ENCODE measurements around the gene SMIM36.
"Not testable (repeated sequence)": the region's sequence is repeated elsewhere in the genome, so short reads cannot be mapped to it uniquely, and the experiment has no call there.

SMIM36 gene

DNA sequence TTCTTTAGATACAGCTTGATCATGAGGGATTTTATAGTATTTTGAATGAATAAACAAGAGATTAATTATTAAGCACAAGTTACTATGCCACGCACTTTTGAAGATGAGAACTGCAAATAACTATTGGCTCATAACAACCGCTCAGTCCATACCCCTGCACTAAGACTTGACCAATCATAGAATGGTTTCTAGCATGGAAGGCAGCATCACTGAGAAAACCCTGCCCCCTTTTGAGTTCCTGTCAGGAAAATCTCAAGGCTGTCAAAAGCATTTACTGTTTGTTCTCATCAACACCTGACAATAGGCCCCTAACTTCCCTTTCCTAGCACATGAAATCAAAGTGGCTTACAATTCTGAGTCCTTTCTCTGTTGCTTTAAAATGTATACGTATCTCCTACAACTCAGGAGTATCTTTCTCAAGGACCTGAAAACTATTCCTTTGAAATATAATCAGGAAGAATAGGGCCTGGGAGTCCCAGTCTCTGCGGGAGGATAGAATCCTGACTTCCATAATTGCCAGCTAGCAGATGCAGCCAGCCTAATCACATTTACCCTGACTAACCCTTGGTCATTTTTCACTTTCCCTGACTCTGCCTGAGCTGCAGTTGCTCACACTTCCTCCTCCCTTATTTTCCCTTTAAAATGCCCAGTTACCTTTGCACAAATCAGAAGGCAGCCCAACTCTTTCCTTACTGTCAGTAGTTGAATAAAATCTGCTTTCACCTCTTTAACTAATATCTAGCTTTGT lies 80.5 kb downstream of the SMIM36 start:
- no peaks in the 10 kb centered on the region for H3K9me3 Mint-ChIP-seq
- no peak overlapping the region for H3K27ac Mint-ChIP-seq
- ATAC-seq (replicated peaks) (no peak), DNase-seq (no peak)
- no peaks in the 10 kb centered on the region for H3K36me3 Mint-ChIP-seq
- peaks cover 0 to 12% of the 10 kb centered on the region in 2 donors for H3K27me3 Mint-ChIP-seq
- H3K4me1 Mint-ChIP-seq = peaks cover 36 to 64% of the 10 kb centered on the region in 2 donors
- no peak overlapping the region for H3K4me3 Mint-ChIP-seq

DNA sequence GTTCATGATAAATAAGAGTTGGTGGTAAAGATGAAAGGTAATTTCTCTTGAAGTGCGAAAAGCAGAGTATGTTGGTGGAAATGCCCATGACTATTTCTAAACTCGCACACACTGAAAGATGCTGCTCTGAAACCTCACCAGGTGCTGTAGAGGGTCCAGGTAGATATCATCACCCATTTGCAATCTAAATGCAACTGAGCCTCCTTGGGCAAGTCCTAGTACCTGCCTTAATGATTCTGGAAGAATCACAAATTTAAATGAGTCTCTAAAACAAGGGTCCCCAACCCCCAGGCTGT lies 83.7 kb downstream of the SMIM36 start:
- Mint-ChIP-seq H3K4me3 (no peak overlapping the region), H3K27me3 (peaks cover 0 to 7% of the 10 kb centered on the region in 2 donors), H3K27ac (no peak overlapping the region), H3K36me3 (no peaks in the 10 kb centered on the region), H3K4me1 (peaks cover 36 to 67% of the 10 kb centered on the region in 2 donors), H3K9me3 (no peaks in the 10 kb centered on the region)
- no peak for ATAC-seq (replicated peaks)
- no peak for DNase-seq

DNA sequence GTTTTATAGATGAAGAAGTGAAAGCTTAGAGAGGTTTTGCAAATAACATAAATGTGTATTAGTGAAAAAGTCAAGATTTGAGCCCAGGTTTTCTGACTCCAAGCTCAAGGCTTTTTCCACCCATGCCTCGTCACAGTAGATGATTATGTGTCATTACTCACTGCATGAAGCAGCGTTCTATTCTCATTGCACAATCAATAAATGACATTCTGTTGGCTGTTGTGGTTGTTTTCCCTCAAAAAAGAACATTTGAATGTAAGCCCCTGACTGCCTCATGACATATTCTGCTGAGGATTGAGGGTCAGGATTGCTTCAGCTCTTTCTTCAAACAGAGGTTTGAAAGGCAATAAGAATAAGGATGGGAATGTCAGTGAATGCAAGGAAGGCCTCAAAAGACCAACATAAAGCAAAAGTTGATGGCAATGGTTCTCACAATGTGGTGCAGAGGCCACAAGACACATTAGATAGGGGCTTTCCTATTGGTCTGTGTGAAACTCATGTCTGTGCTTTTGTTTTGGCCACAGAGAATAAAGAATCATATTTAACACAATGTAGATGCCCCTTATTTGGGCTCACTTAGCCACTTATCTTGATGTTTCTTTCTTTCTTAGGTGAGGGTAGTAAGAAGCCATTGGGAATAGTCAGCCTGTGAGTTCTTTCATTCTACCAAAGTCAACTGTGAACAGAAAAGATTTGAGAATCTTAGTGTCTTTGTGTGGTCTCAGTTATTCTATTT lies 84.2 kb downstream of the SMIM36 start:
- no peaks in the 10 kb centered on the region for H3K9me3 Mint-ChIP-seq
- H3K4me3 Mint-ChIP-seq = no peak overlapping the region
- no peak overlapping the region for H3K27ac Mint-ChIP-seq
- DNase-seq (no peak), ATAC-seq (replicated peaks) (peak; percentile 53 to 55)
- peaks cover 0 to 5% of the 10 kb centered on the region in 2 donors for H3K27me3 Mint-ChIP-seq
- peaks cover 38 to 69% of the 10 kb centered on the region in 2 donors for H3K4me1 Mint-ChIP-seq
- H3K36me3 Mint-ChIP-seq = no peaks in the 10 kb centered on the region

DNA sequence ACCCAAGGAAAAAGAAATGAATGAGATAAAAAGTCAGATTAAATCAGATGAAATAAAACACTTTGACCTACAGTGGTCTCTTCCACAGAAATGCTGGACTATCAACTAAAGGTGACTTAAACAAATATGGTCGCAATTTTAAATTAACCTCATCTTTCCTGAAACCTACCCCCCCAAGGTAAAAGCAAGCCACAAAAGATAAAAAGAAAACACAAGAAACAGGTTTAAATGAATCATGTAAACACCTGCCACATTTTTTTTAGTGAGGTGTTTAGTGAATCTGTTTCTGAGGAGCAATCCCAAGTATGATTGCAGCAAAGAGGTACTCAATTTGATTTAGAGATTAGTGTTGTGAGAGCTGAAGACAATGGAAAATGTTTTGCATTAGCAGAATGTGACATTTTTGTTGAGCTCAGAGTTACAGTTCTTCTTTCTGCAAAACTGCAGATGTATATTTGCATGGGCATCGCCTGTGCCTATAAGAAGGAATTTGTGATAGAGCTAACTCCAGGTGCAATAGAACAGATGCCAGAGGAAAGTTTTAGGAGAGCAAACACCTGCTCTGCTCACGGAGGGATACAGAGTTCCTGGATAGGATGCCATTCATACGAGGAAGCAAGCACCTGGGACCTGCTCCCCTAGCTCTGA lies 86.2 kb downstream of the SMIM36 start:
- peak overlapping the region; percentile 31 for H3K27ac Mint-ChIP-seq
- H3K9me3 Mint-ChIP-seq = no peaks in the 10 kb centered on the region
- H3K27me3 Mint-ChIP-seq = peaks cover 0 to 5% of the 10 kb centered on the region in 2 donors
- ATAC-seq (replicated peaks) (no peak), DNase-seq (no peak)
- peaks cover 0 to 1% of the 10 kb centered on the region in 2 donors for H3K36me3 Mint-ChIP-seq
- peaks cover 36 to 63% of the 10 kb centered on the region in 2 donors for H3K4me1 Mint-ChIP-seq
- H3K4me3 Mint-ChIP-seq = peak overlapping the region; percentile 33 to 39

DNA sequence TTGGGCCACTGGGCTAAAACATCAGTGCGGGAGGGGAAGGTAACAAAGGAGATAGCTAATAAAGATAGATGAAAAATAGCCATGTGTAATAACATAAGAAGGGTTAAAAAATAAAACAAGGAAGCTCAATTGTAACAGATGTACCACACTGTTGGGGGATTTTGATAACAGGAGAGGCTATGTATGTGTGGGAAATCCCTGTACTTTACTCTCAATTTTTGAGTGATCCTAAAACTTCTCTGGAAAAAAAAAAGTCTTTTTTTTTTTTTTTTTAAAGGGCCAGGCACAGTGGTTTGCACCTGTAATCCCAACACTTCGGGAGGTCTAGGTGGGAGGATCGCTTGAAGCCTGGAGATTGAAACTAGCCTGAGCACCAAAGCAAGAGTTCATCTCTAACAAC lies 87.7 kb downstream of the SMIM36 start:
- Mint-ChIP-seq H3K36me3 (peaks cover 9 to 14% of the 10 kb centered on the region in 2 donors), H3K9me3 (no peaks in the 10 kb centered on the region), H3K27ac (peak overlapping the region; percentile 80), H3K27me3 (peaks cover 0 to 3% of the 10 kb centered on the region in 2 donors), H3K4me3 (peak overlapping the region; percentile 41 to 49), H3K4me1 (peaks cover 50 to 77% of the 10 kb centered on the region in 2 donors)
- DNase-seq = no peak
- no peak for ATAC-seq (replicated peaks)

DNA sequence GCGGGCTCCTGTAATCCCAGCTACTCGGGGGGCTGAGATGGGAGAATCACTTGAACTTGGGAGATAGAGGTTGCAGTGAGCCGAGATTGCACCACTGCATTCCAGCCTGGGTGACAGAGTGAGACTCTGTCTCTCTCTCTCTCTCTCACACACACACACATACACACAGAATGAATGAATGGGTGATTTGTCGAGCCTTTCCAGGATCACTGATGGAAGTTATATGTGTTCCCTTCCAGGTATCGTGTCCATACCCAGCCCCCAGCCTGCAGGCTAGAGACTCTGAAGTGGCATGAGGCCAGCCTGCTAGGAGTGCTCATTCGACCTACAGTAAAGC lies 88.5 kb downstream of the SMIM36 start:
- peaks cover 12 to 19% of the 10 kb centered on the region in 2 donors for H3K36me3 Mint-ChIP-seq
- not testable (repeated sequence) for H3K27me3 Mint-ChIP-seq; ATAC-seq (replicated peaks); DNase-seq; H3K9me3 Mint-ChIP-seq; H3K27ac Mint-ChIP-seq
- peak overlapping the region in 1 of 2 donors; percentile 12 for H3K4me3 Mint-ChIP-seq
- peaks cover 52 to 75% of the 10 kb centered on the region in 2 donors for H3K4me1 Mint-ChIP-seq

DNA sequence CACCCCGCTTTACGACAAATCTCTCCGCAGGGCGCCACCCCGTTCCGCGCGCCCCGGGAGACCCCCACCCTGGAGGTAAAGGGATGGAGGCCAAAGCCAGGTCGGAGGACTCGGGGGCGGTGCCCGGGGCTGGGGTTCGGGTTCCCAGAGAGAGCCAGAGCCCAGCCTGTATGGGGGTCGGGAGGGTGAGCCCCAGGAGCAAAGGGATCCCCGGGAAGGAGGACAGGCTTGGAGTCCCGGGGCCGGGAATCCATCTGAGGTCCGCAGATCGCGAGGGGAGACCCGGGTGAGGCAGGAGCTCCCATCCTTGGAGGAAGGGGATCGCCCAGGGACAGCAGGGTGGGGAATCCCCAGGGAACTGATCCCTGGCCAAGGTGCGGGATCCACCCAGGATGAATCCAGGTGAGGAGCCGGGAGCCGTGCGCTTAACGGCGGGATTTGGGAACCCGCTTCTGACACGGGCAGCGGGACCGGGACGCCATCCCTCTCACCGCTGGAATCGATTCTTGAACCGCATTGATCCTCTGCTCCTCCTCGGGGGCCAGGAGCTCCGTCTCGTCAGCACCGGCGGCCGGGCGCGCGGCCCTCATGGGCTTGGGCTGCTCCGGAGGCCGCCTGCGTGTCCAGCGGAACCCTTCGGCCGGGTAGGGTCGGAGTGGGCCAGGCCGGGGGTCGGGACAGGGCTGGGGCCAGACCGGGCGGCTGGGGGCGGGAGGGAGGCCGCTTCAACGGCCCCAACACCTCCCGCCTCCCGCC lies 89.9 kb downstream of the SMIM36 start, which contains the start of gene MMD:
Gene MMD, minus strand, starts transcription at position 657 of the 756 bp plus-strand sequence. Its CDS starts 140 bp downstream, at position 517.
- Mint-ChIP-seq H3K4me1 (peaks cover 59 to 78% of the 10 kb centered on the region in 2 donors), H3K27me3 (no peaks in the 10 kb centered on the region), H3K36me3 (peaks cover 24 to 32% of the 10 kb centered on the region in 2 donors), H3K27ac (peak within 1 kb of the TSS; percentile 99), H3K4me3 (peak within 1 kb of the TSS; percentile 95), H3K9me3 (no peaks in the 10 kb centered on the region)
- ATAC-seq (replicated peaks) (peak in 1 of 2 donors; percentile 24), DNase-seq (no peak)

DNA sequence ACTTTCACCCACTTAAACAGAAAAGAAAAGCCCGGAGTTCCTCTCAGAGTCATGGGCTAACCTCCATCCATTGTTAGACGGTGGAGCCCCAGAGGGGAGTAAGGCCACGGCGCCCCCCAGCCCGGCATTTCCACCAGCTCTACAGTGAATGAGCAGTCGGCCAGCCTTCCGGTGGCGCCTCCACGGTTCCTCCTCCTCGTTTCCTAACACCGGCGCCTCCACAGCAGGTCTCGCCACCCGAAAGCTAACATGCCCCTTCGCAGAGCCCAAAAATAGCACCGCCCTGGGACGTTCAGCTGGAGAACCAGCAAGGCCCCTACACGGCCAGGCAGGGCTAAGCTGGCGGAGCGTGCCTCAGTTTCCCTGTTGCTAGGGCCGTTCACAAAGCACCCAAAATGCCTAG lies 90.5 kb downstream of the SMIM36 start:
- Mint-ChIP-seq H3K9me3 (no peaks in the 10 kb centered on the region), H3K27ac (peak overlapping the region; percentile 99), H3K4me3 (peak overlapping the region; percentile 95), H3K36me3 (peaks cover 24 to 33% of the 10 kb centered on the region in 2 donors), H3K27me3 (no peaks in the 10 kb centered on the region), H3K4me1 (peaks cover 58 to 75% of the 10 kb centered on the region in 2 donors)
- peak; percentile 30 to 36 for ATAC-seq (replicated peaks)
- peak; percentile 25 for DNase-seq

DNA sequence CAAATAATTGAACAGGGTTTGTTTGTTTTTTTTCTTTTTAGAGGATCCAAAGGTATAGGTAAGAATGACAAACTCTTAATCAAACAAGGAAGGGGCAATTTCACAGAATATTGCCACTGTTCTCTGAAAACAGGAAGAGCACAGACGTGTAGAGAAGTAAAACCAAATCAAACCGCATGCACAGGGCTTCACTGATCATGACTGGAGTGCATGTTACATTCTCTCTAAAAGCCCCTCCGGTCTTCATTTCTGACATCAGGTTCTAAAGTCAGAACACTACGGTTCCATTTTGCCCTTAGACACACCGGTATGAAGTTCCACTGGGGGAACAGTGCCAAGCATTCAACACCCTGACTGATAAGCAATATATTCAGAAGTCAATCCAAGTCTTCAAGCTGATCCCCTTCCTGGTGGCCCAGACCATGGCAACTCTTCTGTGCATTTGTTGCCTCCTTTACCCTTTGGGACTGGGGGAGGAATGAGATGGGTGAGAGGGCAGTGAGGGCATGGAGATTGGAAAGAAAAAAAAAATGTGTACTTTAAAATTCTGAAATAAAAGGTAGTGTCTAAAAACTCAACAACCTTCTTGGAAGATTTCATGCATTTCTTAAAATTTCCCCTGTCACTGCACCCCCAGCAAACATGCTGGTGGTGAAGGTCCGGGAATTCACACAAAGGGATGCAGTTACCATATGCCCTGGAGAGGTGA lies 91.0 kb downstream of the SMIM36 start:
- peak overlapping the region; percentile 95 for H3K4me3 Mint-ChIP-seq
- ATAC-seq (replicated peaks) (peak; percentile 79 to 80), DNase-seq (peak; percentile 64)
- peak overlapping the region; percentile 99 for H3K27ac Mint-ChIP-seq
- H3K4me1 Mint-ChIP-seq = peaks cover 54 to 70% of the 10 kb centered on the region in 2 donors
- peaks cover 24 to 33% of the 10 kb centered on the region in 2 donors for H3K36me3 Mint-ChIP-seq
- H3K27me3 Mint-ChIP-seq = no peaks in the 10 kb centered on the region
- no peaks in the 10 kb centered on the region for H3K9me3 Mint-ChIP-seq

DNA sequence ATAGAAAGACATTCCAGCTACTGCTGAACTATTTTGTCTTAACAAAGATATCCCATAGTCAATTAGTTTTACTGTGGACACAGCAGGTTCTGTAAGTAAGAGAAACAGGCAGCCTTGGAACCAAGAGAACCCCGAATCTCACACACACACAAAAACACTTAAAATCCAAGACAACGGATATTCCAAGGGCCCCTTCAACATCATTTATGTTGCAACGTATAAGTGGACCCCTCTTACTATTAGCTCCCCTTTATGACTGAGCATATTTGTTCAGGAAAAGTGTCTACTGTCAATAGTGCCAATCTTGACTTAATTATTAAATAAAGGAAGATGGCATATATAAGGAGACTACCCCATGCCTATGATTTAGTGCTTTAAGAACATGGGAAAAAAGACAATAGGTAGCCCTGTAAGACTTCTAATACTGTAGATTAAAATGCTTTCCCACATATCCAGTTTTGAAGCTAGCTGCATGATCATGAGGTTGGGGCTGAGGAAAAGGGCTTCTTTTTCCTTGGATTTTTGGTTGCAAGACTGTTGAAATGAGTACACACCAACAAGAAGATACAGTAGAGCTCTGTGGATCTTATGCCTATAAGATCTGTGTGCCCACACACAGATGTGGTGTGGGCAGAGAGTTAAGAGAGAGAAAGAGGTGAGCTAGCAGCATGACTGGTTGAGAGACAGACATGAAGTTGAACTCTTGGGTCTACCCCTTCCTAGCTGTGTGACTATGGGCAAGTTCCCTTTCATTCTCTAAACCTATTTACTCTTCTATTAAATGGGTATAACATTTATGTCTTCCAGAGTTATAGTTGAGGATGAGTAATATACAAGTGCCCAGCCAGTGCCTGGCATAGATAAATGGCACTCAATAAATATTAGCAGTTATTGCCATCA lies 92.6 kb downstream of the SMIM36 start:
- Mint-ChIP-seq H3K36me3 (peaks cover 28 to 38% of the 10 kb centered on the region in 2 donors), H3K27me3 (no peaks in the 10 kb centered on the region), H3K4me1 (peaks cover 49 to 61% of the 10 kb centered on the region in 2 donors), H3K4me3 (peak overlapping the region; percentile 7 to 95), H3K9me3 (no peaks in the 10 kb centered on the region), H3K27ac (peak overlapping the region; percentile 99)
- ATAC-seq (replicated peaks) (no peak), DNase-seq (no peak)

DNA sequence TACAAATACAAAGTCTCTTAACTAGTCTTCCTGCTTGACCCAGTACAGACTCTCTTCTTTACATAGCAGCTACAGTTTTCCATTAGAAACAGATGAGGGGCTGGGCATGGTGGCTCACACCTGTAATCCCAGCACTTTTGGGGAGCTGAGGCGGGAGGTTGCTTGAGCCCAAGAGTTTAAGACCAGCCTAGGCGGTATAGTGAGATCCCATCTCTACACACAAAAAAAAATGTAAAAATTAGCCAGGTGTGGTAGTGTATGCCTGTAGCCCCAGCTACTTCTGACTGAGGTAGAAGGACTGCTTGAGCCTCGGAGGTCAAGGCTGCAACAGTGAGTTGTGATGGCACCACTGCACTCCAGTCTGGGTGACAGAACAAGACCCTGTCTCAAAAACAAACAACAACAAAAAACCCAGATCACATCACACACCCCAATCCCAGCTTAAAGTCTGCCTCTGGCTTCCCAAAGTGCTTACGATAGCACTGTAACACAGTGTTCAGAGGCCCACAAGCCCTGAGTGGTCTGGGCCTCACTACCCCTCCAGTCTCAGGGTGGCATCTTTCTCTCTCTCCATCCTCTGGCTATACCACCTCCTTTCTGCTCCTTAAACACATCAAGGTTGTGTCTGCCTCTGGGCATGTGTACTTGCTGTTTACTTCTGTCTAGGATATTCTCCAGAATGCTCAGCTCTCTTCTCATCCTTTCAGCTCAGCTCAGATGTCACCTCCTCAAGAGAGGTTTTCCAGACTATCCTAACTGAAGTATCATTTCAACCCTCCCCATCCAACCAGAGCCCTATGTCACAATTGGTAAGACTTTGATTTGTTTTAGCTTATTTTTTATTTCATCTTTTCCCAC lies 93.6 kb downstream of the SMIM36 start:
- Mint-ChIP-seq H3K4me3 (peak overlapping the region in 1 of 2 donors; percentile 3), H3K27ac (peak overlapping the region; percentile 20), H3K27me3 (no peaks in the 10 kb centered on the region), H3K36me3 (peaks cover 31 to 43% of the 10 kb centered on the region in 2 donors), H3K9me3 (no peaks in the 10 kb centered on the region), H3K4me1 (peaks cover 41 to 52% of the 10 kb centered on the region in 2 donors)
- ATAC-seq (replicated peaks) (no peak), DNase-seq (no peak)

DNA sequence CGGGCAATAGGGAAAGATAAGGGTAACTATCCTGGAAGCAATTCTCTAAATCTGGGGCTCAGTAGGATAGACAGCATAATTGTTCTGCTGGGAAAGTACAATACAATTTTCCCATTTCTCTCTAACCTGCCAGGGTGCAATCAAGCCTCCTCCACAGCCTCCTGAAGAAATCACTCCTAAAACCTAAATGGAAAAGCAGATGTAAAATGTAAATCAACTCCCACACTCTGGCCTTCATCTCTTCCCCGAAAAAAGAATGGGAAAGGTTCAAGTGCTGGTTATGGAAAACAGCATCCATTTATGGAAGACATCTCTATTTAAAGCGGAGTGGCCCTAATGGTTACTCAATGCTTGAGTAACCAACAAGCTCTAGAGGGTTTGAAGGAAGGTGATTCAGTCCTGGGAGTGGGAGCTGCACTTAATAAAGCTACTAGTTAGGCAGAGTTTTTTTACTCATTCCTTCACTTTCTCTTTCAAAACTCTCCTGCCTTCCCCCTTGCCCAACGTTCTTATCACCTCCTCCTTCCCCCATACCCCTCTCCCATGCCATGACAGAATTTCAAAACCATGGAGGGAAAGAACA lies 94.7 kb downstream of the SMIM36 start:
- Mint-ChIP-seq H3K9me3 (no peaks in the 10 kb centered on the region), H3K36me3 (peaks cover 31 to 43% of the 10 kb centered on the region in 2 donors), H3K4me3 (peak overlapping the region; percentile 14 to 66), H3K27me3 (no peaks in the 10 kb centered on the region), H3K27ac (peak overlapping the region; percentile 80), H3K4me1 (peaks cover 37 to 46% of the 10 kb centered on the region in 2 donors)
- no peak for ATAC-seq (replicated peaks)
- no peak for DNase-seq

All from stimulated activated naive B cell treated with anti-CD40 and anti-IgM and Interleukin-4, amounts not matched to agents 10 μg/mL and 1 μg/mL and 100 μg/mL, for 72 hours (primary cell).